ENCODE data around the gene SOCS4. TPM values are rescaled to one million over a fixed set of nuclear protein-coding genes. Genes with fewer than 3 reads are reported as not detected.
A peak's percentile ranks its signal among the peaks of the same experiment; 100 is the strongest.

SOCS4 gene
- total RNA-seq, 2 donors from 2014 or later, result 13.1 to 13.6 TPM

- H3K9me3 ChIP-seq, result no peaks in the 10 kb centered on the region
- DNase-seq (ENCODE audit: low spot score), result no peak
- no peaks in the 10 kb centered on the region for H3K36me3 ChIP-seq
- no peak for TF ChIP-seq CTCF (IDR thresholded peaks at IDR 0.05)
- no peak overlapping the region for H3K4me3 ChIP-seq
- peaks cover 0 to 32% of the 10 kb centered on the region in 2 donors for H3K4me1 ChIP-seq
- peak overlapping the region; percentile 1 to 27 for H3K27ac ChIP-seq
- no peaks in the 10 kb centered on the region for H3K27me3 ChIP-seq
Observed at GRCh38 chr14:55097881-55098560, 71.0 kb downstream of the SOCS4 start.

- TF ChIP-seq CTCF (IDR thresholded peaks at IDR 0.05), result no peak
- DNase-seq (ENCODE audit: low spot score), result no peak
- Histone ChIP-seq H3K27ac (peak overlapping the region; percentile 1 to 27), H3K4me1 (peaks cover 0 to 37% of the 10 kb centered on the region in 2 donors), H3K9me3 (no peaks in the 10 kb centered on the region), H3K4me3 (no peak overlapping the region), H3K36me3 (no peaks in the 10 kb centered on the region), H3K27me3 (no peaks in the 10 kb centered on the region)
Observed at GRCh38 chr14:55098561-55098898, 71.5 kb downstream of the SOCS4 start.

Other genes starting within 250 kb of the SOCS4 start
- gene GCH1, start 124.4 kb upstream of the SOCS4 start, total RNA-seq, result 1 to 10 TPM; 2.4 to 3.8 TPM
- under 1 TPM; 0.59 to 0.94 TPM for gene WDHD1, start 137 bp upstream of the SOCS4 start, total RNA-seq
- 100 to 1,000 TPM in 1 of 2 donors, 10 to 100 TPM in 1; 81.2 to 111 TPM for gene MAPK1IP1L, start 24.4 kb downstream of the SOCS4 start, total RNA-seq
- gene LGALS3, start 102.0 kb downstream of the SOCS4 start, total RNA-seq, result 100 to 1,000 TPM; 178 to 184 TPM
- gene DLGAP5, start 164.3 kb downstream of the SOCS4 start, total RNA-seq, result 1 to 10 TPM in 1 of 2 donors, under 1 TPM in 1; 0.08 to 1.2 TPM
- 10 to 100 TPM; 26.0 to 32.7 TPM for gene FBXO34, start 244.2 kb downstream of the SOCS4 start, total RNA-seq

Data from right atrium auricular region (tissue), 2 donors.